Measurements from ENCODE around the gene HMGCR. TPM values are rescaled to one million over a fixed set of nuclear protein-coding genes. Genes with fewer than 3 reads are reported as not detected.

The HMGCR gene
- total RNA-seq, 4 donors from 2014 or later, result 3.2 to 21.1 (median 5.5) TPM

GRCh38 chr5:75340714-75341478, 3.9 kb downstream of the HMGCR start:
- peaks cover 9 to 14% of the 10 kb centered on the region in 2 donors for H3K4me1 ChIP-seq
- ATAC-seq (no peak), DNase-seq (no peak)
- in situ Hi-C loops (cut with MboI; ENCODE audit: low sequenced_read_pairs in 4 of 4) (loop anchor here in 3 of 4 donors (10.0 to 25.0 kb wide), 3 partner anchors 106 to 346 kb away; partner anchors contain the start of genes CERT1 (in 2 of the 3), POLK (in 2 of the 3) and ANKRD31 (in 1 of the 3)), intact Hi-C loops (cut with DNase I; ENCODE audit: low total_unique reads) (loop anchor here (10.0 kb wide), 1 partner anchor 374 kb away; the partner anchor contains the start of gene POC5)
- no peaks in the 10 kb centered on the region for H3K9me3 ChIP-seq
- no peak for TF ChIP-seq POLR2A (IDR thresholded peaks at IDR 0.05)
- TF ChIP-seq CTCF (IDR thresholded peaks at IDR 0.05 in 4 of 5, conservative IDR thresholded peaks at IDR 0.05 in 1 of 5), result no peak
- H3K4me3 ChIP-seq, result no peak overlapping the region
- no peak overlapping the region for H3K27ac ChIP-seq
- H3K27me3 ChIP-seq, result no peaks in the 10 kb centered on the region
- H3K36me3 ChIP-seq, result peaks cover 3 to 23% of the 10 kb centered on the region in 2 donors

- TF ChIP-seq CTCF (IDR thresholded peaks at IDR 0.05 in 4 of 5, conservative IDR thresholded peaks at IDR 0.05 in 1 of 5) (no peak), POLR2A (IDR thresholded peaks at IDR 0.05) (no peak)
- intact Hi-C loops (cut with DNase I; ENCODE audit: low total_unique reads) (loop anchor here (10.0 kb wide), 1 partner anchor 373 kb away; the partner anchor contains the start of gene POC5), in situ Hi-C loops (cut with MboI; ENCODE audit: low sequenced_read_pairs in 4 of 4) (loop anchor here in 3 of 4 donors (10.0 to 25.0 kb wide), 3 partner anchors 107 to 345 kb away; partner anchors contain the start of genes CERT1 (in 2 of the 3), POLK (in 2 of the 3) and ANKRD31 (in 1 of the 3))
- ATAC-seq, result no peak
- no peak overlapping the region for H3K4me3 ChIP-seq
- no peaks in the 10 kb centered on the region for H3K9me3 ChIP-seq
- H3K4me1 ChIP-seq, result peaks cover 9 to 10% of the 10 kb centered on the region in 2 donors
- no peaks in the 10 kb centered on the region for H3K27me3 ChIP-seq
- no peak for DNase-seq
- H3K36me3 ChIP-seq, result peaks cover 3 to 34% of the 10 kb centered on the region in 2 donors
- no peak overlapping the region for H3K27ac ChIP-seq
Observed at GRCh38 chr5:75341934-75342333, 4.9 kb downstream of the HMGCR start.

- peaks cover 7 to 10% of the 10 kb centered on the region in 2 donors for H3K4me1 ChIP-seq
- TF ChIP-seq CTCF (IDR thresholded peaks at IDR 0.05 in 4 of 5, conservative IDR thresholded peaks at IDR 0.05 in 1 of 5), result no peak
- no peak for TF ChIP-seq POLR2A (IDR thresholded peaks at IDR 0.05)
- no peaks in the 10 kb centered on the region for H3K27me3 ChIP-seq
- peaks cover 3 to 43% of the 10 kb centered on the region in 2 donors for H3K36me3 ChIP-seq
- H3K27ac ChIP-seq, result no peak overlapping the region
- no peaks in the 10 kb centered on the region for H3K9me3 ChIP-seq
- DNase-seq (no peak), ATAC-seq (no peak)
- intact Hi-C loops (cut with DNase I; ENCODE audit: low total_unique reads), result loop anchor here (10.0 kb wide), 1 partner anchor 372 kb away; the partner anchor contains the start of gene POC5
- in situ Hi-C loops (cut with MboI; ENCODE audit: low sequenced_read_pairs in 4 of 4), result loop anchor here in 3 of 4 donors (10.0 to 25.0 kb wide), 3 partner anchors 108 to 344 kb away; partner anchors contain the start of genes CERT1 (in 2 of the 3), POLK (in 2 of the 3) and ANKRD31 (in 1 of the 3)
- no peak overlapping the region for H3K4me3 ChIP-seq
Observed at GRCh38 chr5:75342836-75343235, 5.8 kb downstream of the HMGCR start.

- in situ Hi-C loops (cut with MboI; ENCODE audit: low sequenced_read_pairs in 4 of 4), result loop anchor here in 3 of 4 donors (10.0 to 25.0 kb wide), 3 partner anchors 113 to 339 kb away; partner anchors contain the start of genes CERT1 (in 2 of the 3), POLK (in 2 of the 3) and ANKRD31 (in 1 of the 3)
- intact Hi-C loops (cut with DNase I; ENCODE audit: low total_unique reads), result loop anchor here (10.0 kb wide), 1 partner anchor 367 kb away; the partner anchor contains the start of gene POC5
- no peaks in the 10 kb centered on the region for H3K27me3 ChIP-seq
- no peaks in the 10 kb centered on the region for H3K4me1 ChIP-seq
- no peaks in the 10 kb centered on the region for H3K9me3 ChIP-seq
- H3K36me3 ChIP-seq, result peaks cover 3 to 72% of the 10 kb centered on the region in 2 donors
- no peak overlapping the region for H3K27ac ChIP-seq
- no peak for DNase-seq
- H3K4me3 ChIP-seq, result no peak overlapping the region
- no peak for ATAC-seq
- TF ChIP-seq POLR2A (IDR thresholded peaks at IDR 0.05) (no peak), CTCF (IDR thresholded peaks at IDR 0.05 in 4 of 5, conservative IDR thresholded peaks at IDR 0.05 in 1 of 5) (no peak)
Observed at GRCh38 chr5:75348241-75348640, 11.2 kb downstream of the HMGCR start.

Data from gastrocnemius medialis (tissue), 4 donors.